Esophagus squamous epithelium (tissue), 4 donors: ENCODE data around the gene PRELID3B.

Source experiments
- POLR2A ChIP-seq, 4 donors: fragments of 450-650 bp; IDR thresholded peaks; one replicate each; pipeline ENCODE4 v1.6.1; 2017; ENCODE audit warnings: antibody characterized with exemption in 4 of 4, mild to moderate bottlenecking in 4 of 4, moderate library complexity in 3 of 4
- TF ChIP-seq, protein P1 (sequence below), 6 experiments: fragments of 450-650 bp in 4 of 6; fragments of 200-600 bp in 2 of 6; sonication (generic) in 2 of 6; IDR thresholded peaks; one replicate each; pipeline ENCODE4 v1.5.1; 2016 to 2019; ENCODE audit warnings: antibody characterized with exemption in 6 of 6, mild to moderate bottlenecking in 4 of 6, moderate library complexity in 4 of 6

DNA sequence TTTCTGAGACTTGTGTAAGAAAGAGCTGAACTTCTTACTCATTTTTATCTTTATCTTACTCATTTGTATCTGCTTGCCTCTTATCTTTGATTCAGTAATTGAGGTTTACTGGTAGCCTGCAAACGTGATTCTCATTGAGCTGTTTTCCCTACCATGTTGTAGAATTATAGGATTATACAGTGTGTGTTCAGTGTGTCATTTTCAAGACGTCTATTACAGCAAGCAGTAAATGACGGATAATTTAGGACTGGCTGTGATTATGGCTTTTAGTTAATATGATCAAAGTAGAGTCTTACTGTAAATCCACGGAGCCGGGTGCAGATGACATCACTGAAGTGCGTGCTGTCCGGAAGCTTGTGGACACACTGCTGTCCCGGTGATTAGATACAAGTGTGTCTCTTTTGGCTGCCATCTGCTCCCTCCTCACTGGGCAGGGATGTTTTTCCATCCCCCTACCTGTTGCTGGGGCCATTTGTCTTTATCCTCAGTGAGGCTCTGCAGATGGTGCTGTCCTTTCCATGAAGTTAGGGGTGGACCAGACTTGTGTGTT lies 55.5 kb downstream of the PRELID3B start:
- TF ChIP-seq, protein P1, sequence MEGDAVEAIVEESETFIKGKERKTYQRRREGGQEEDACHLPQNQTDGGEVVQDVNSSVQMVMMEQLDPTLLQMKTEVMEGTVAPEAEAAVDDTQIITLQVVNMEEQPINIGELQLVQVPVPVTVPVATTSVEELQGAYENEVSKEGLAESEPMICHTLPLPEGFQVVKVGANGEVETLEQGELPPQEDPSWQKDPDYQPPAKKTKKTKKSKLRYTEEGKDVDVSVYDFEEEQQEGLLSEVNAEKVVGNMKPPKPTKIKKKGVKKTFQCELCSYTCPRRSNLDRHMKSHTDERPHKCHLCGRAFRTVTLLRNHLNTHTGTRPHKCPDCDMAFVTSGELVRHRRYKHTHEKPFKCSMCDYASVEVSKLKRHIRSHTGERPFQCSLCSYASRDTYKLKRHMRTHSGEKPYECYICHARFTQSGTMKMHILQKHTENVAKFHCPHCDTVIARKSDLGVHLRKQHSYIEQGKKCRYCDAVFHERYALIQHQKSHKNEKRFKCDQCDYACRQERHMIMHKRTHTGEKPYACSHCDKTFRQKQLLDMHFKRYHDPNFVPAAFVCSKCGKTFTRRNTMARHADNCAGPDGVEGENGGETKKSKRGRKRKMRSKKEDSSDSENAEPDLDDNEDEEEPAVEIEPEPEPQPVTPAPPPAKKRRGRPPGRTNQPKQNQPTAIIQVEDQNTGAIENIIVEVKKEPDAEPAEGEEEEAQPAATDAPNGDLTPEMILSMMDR (IDR thresholded peaks at IDR 0.05): no peak
- no peak for TF ChIP-seq POLR2A (IDR thresholded peaks at IDR 0.05)
